ENCODE results near the gene WNK1. TPM values are rescaled to one million over a fixed set of nuclear protein-coding genes. Genes with fewer than 3 reads are reported as not detected.

WNK1 gene
- total RNA-seq, 1 experiment from 2014 or later, result 117 TPM

GRCh38 chr12:820336-820735 lies 68.0 kb downstream of the WNK1 start:
- no peak overlapping the region for H3K4ac ChIP-seq (ENCODE audit: low read depth, low read length)
- DNase-seq, result no peak
- Mint-ChIP-seq H3K36me3 (ENCODE audit: insufficient read depth in 1 of 3, low read depth in 3 of 3) (peaks cover 15 to 37% (median 16%) of the 10 kb centered on the region in 3 experiments; a peak in 6 of 7 replicates), H3K27me3 (ENCODE audit: low read depth) (no peaks in the 10 kb centered on the region), H3K27ac (no peak overlapping the region), H3K4me1 (peaks cover 12 to 30% of the 10 kb centered on the region in 2 experiments), H3K4me3 (no peak overlapping the region), H3K9me3 (no peaks in the 10 kb centered on the region; a peak in 1 of 5 replicates)
- TF ChIP-seq CTCF (conservative IDR thresholded peaks at IDR 0.05), result no peak
- H3K4me1 ChIP-seq (ENCODE audit: insufficient read depth, low read length), result no peaks in the 10 kb centered on the region; the same call in 1 of the 2 replicates
- no peak overlapping the region for H3K14ac ChIP-seq (ENCODE audit: insufficient read depth, low read length)
- H3T11ph ChIP-seq (ENCODE audit: low read length), result no peak overlapping the region
- H4K91ac ChIP-seq (ENCODE audit: insufficient read length, low read depth, low read length), result no peak overlapping the region
- no peaks in the 10 kb centered on the region for H3K9me3 ChIP-seq (ENCODE audit: control insufficient read depth, low read depth, low read length)
- no peak overlapping the region for H4K8ac ChIP-seq (replicated peaks; ENCODE audit: insufficient read length, low read depth, low read length)
- no peak overlapping the region for H3K18ac ChIP-seq (ENCODE audit: insufficient read length, low read depth, low read length)
- no peak overlapping the region for H2BK20ac ChIP-seq (ENCODE audit: low read depth, low read length, poor library complexity, severe bottlenecking)
- H2AK5ac ChIP-seq (ENCODE audit: insufficient read length, low read length), result no peak overlapping the region
- H3K4me2 ChIP-seq (ENCODE audit: insufficient read depth, insufficient read length, low read length), result no peak overlapping the region
- H3K23ac ChIP-seq (ENCODE audit: insufficient read length, low read depth, low read length), result no peak overlapping the region
- H4K5ac ChIP-seq (ENCODE audit: insufficient read length, low read depth, low read length), result no peak overlapping the region
- H2BK5ac ChIP-seq (ENCODE audit: insufficient read length, low read length), result no peak overlapping the region
- no peak overlapping the region for H3K56ac ChIP-seq (ENCODE audit: insufficient read length, low read depth, low read length)
- H2BK120ac ChIP-seq (ENCODE audit: low read depth, low read length, poor library complexity, severe bottlenecking), result no peak overlapping the region
- H2BK15ac ChIP-seq (ENCODE audit: low read depth, low read length), result no peak overlapping the region
- no peak overlapping the region for H3K9ac ChIP-seq (ENCODE audit: extremely low read depth, insufficient read length, low read length)
- H3K27me3 ChIP-seq (ENCODE audit: insufficient read depth, low read length), result no peaks in the 10 kb centered on the region
- H3K79me2 ChIP-seq (ENCODE audit: insufficient read depth, low read length), result peaks cover 6% of the 10 kb centered on the region; the same call in 1 of the 2 replicates
- H2AFZ ChIP-seq (ENCODE audit: low read length), result no peak overlapping the region
- H4K20me1 ChIP-seq (ENCODE audit: control insufficient read depth, insufficient read depth, insufficient read length), result no peaks in the 10 kb centered on the region
- no peak overlapping the region for H3K27ac ChIP-seq (ENCODE audit: insufficient read length, low read depth, low read length)
- WGBS (ENCODE audit: extremely low coverage, insufficient read length, low lambda C conversion rate), result no CpG with 5 or more reads among the region's 1 CpG
- no peaks in the 10 kb centered on the region for H3K23me2 ChIP-seq (ENCODE audit: insufficient read length, low read depth, low read length, poor library complexity, severe bottlenecking)
- no peak overlapping the region for H2BK12ac ChIP-seq (ENCODE audit: insufficient read length, low read depth, low read length)
- H3K79me1 ChIP-seq (ENCODE audit: insufficient read depth, low read depth, low read length, poor library complexity, severe bottlenecking), result no peaks in the 10 kb centered on the region

Data from H9 (cell line).